SKM-1 (cell line): ENCODE measurements around the gene GPR180.

Source experiments
- DNase-seq: peaks from one replicate; lab custom pipeline; 2025; ENCODE audit not compliant: unreplicated experiment; lab: John Stamatoyannopoulos, UW

GPR180 gene

GRCh38 chr13:94640721-94641120 is 39.1 kb downstream of the GPR180 start:
- no peak for DNase-seq

GRCh38 chr13:94641409-94641941 is 39.8 kb downstream of the GPR180 start:
- DNase-seq, result no peak

GRCh38 chr13:94646904-94647303 is 45.2 kb downstream of the GPR180 start:
- DNase-seq, result no peak

- no peak for DNase-seq
These were observed 54.5 kb downstream of the GPR180 start for GRCh38 chr13:94656176-94656575.

- no peak for DNase-seq
These were observed 55.1 kb downstream of the GPR180 start for GRCh38 chr13:94656766-94657165.

- DNase-seq, result no peak
These were observed 55.5 kb downstream of the GPR180 start for GRCh38 chr13:94657167-94657566.

- DNase-seq, result no peak
These were observed 57.4 kb downstream of the GPR180 start for GRCh38 chr13:94658926-94659597.

GRCh38 chr13:94659598-94659946 is 57.9 kb downstream of the GPR180 start:
- DNase-seq, result no peak

GRCh38 chr13:94660695-94661326 is 59.2 kb downstream of the GPR180 start:
- no peak for DNase-seq

- no peak for DNase-seq
These were observed 59.7 kb downstream of the GPR180 start for GRCh38 chr13:94661406-94661805.

GRCh38 chr13:94662274-94662945 is 60.8 kb downstream of the GPR180 start:
- DNase-seq, result no peak

GRCh38 chr13:94664889-94665288 is 63.2 kb downstream of the GPR180 start:
- no peak for DNase-seq

- no peak for DNase-seq
These were observed 64.4 kb downstream of the GPR180 start for GRCh38 chr13:94666065-94666464.

- DNase-seq, result no peak
These were observed 65.5 kb downstream of the GPR180 start for GRCh38 chr13:94667190-94667589.

- DNase-seq, result no peak
These were observed 70.7 kb downstream of the GPR180 start for GRCh38 chr13:94672400-94672799.

- no peak for DNase-seq
These were observed 72.2 kb downstream of the GPR180 start for GRCh38 chr13:94673851-94674250.

GRCh38 chr13:94674609-94675348 is 73.1 kb downstream of the GPR180 start:
- no peak for DNase-seq

GRCh38 chr13:94677799-94678198 is 76.1 kb downstream of the GPR180 start:
- DNase-seq, result no peak

- DNase-seq, result no peak
These were observed 77.2 kb downstream of the GPR180 start for GRCh38 chr13:94678845-94679244.

GRCh38 chr13:94679614-94680013 is 78.0 kb downstream of the GPR180 start:
- DNase-seq, result no peak

- no peak for DNase-seq
These were observed 80.6 kb downstream of the GPR180 start for GRCh38 chr13:94682229-94682628.
